ENCODE results near the gene NCAM1. TPM values are rescaled to one million over a fixed set of nuclear protein-coding genes. Genes with fewer than 3 reads are reported as not detected.

Gene NCAM1
- total and polyA plus RNA-seq, 10 donors: 0.41 to 13.2 (median 7.1) TPM

- Histone ChIP-seq H3K36me3 (no peaks in the 10 kb centered on the region), H3K4me1 (no peaks in the 10 kb centered on the region), H3K27me3 (replicated peaks in 1 of 7) (no peaks in the 10 kb centered on the region), H3K4me3 (no peak overlapping the region), H3K9me3 (no peaks in the 10 kb centered on the region), H3K27ac (no peak overlapping the region)
- TF ChIP-seq POLR2AphosphoS5 (IDR thresholded peaks at IDR 0.05) (no peak), CTCF (IDR thresholded peaks at IDR 0.05 in 8 of 11, conservative IDR thresholded peaks at IDR 0.05 in 3 of 11) (no peak), POLR2A (IDR thresholded peaks at IDR 0.05) (no peak)
- 73 to 85% (median 81%) methylated on average over 7 of the region's 7 CpGs for WGBS, 5 donors
- intact Hi-C loops (cut with DNase I; ENCODE audit: low total_unique reads): no loop called here
- no peak for DNase-seq
Measured at GRCh38 chr11:113159988-113160807, 199.0 kb downstream of the NCAM1 start.

GRCh38 chr11:113160808-113161124, 199.5 kb downstream of the NCAM1 start:
- intact Hi-C loops (cut with DNase I; ENCODE audit: low total_unique reads): no loop called here
- Histone ChIP-seq H3K36me3 (no peaks in the 10 kb centered on the region), H3K4me3 (no peak overlapping the region), H3K27ac (no peak overlapping the region), H3K9me3 (no peaks in the 10 kb centered on the region), H3K27me3 (replicated peaks in 1 of 7) (no peaks in the 10 kb centered on the region), H3K4me1 (no peaks in the 10 kb centered on the region)
- WGBS, 5 donors: 71 to 83% (median 78%) methylated on average over 6 of the region's 6 CpGs
- no peak for TF ChIP-seq CTCF (IDR thresholded peaks at IDR 0.05 in 8 of 11, conservative IDR thresholded peaks at IDR 0.05 in 3 of 11)
- no peak for TF ChIP-seq POLR2A (IDR thresholded peaks at IDR 0.05)
- no peak for TF ChIP-seq POLR2AphosphoS5 (IDR thresholded peaks at IDR 0.05)
- no peak for DNase-seq

GRCh38 chr11:113161711-113162591, 200.7 kb downstream of the NCAM1 start:
- H3K36me3 ChIP-seq: no peaks in the 10 kb centered on the region
- DNase-seq: no peak
- intact Hi-C loops (cut with DNase I; ENCODE audit: low total_unique reads): no loop called here
- no peak overlapping the region for H3K4me3 ChIP-seq
- no peaks in the 10 kb centered on the region for H3K9me3 ChIP-seq
- no peaks in the 10 kb centered on the region for H3K4me1 ChIP-seq
- WGBS, 5 donors: 66 to 84% (median 76%) methylated on average over 5 of the region's 5 CpGs
- H3K27me3 ChIP-seq (replicated peaks in 1 of 7): no peaks in the 10 kb centered on the region
- TF ChIP-seq POLR2A (IDR thresholded peaks at IDR 0.05) (no peak), POLR2AphosphoS5 (IDR thresholded peaks at IDR 0.05) (no peak), CTCF (IDR thresholded peaks at IDR 0.05 in 8 of 11, conservative IDR thresholded peaks at IDR 0.05 in 3 of 11) (no peak)
- H3K27ac ChIP-seq: no peak overlapping the region

GRCh38 chr11:113162592-113162962, 201.4 kb downstream of the NCAM1 start:
- Histone ChIP-seq H3K36me3 (no peaks in the 10 kb centered on the region), H3K4me3 (no peak overlapping the region), H3K27me3 (replicated peaks in 1 of 7) (no peaks in the 10 kb centered on the region), H3K27ac (no peak overlapping the region), H3K4me1 (no peaks in the 10 kb centered on the region), H3K9me3 (no peaks in the 10 kb centered on the region)
- intact Hi-C loops (cut with DNase I; ENCODE audit: low total_unique reads): no loop called here
- WGBS, 5 donors: 85 to 91% (median 89%) methylated on average over 10 of the region's 10 CpGs
- no peak for TF ChIP-seq POLR2A (IDR thresholded peaks at IDR 0.05)
- no peak for DNase-seq

Data from spleen (tissue), 11 donors.